Endothelial cell (in vitro differentiated cells): ENCODE measurements around the gene ARCN1. TPM values are rescaled to one million over a fixed set of nuclear protein-coding genes. Genes with fewer than 3 reads are reported as not detected.

Source experiments
- DNase-seq: peaks from one replicate; pipeline ENCODE4 v3.0.0; 2021; ENCODE audit warnings: low spot score
- H3K27ac Mint-ChIP-seq: one replicate; pipeline ENCODE4 v1.8.0; 2021; ENCODE audit warnings: mixed read lengths, inconsistent platforms; ENCODE audit not compliant: unreplicated experiment
- H3K27me3 Mint-ChIP-seq: one replicate; pipeline ENCODE4 v1.8.0; 2021; ENCODE audit warnings: mild to moderate bottlenecking, moderate library complexity, mixed read lengths, inconsistent platforms; ENCODE audit not compliant: unreplicated experiment
- H3K36me3 Mint-ChIP-seq: one replicate; pipeline ENCODE4 v1.8.0; 2021; ENCODE audit warnings: mild to moderate bottlenecking, low read depth, mixed read lengths, inconsistent platforms; ENCODE audit not compliant: unreplicated experiment
- H3K4me1 Mint-ChIP-seq: one replicate; pipeline ENCODE4 v1.8.0; 2021; ENCODE audit warnings: mild to moderate bottlenecking, mixed read lengths, inconsistent platforms; ENCODE audit not compliant: unreplicated experiment
- H3K4me3 Mint-ChIP-seq: one replicate; pipeline ENCODE4 v1.8.0; 2021; ENCODE audit warnings: mild to moderate bottlenecking, mixed read lengths, inconsistent platforms; ENCODE audit not compliant: unreplicated experiment
- H3K9me3 Mint-ChIP-seq: one replicate; pipeline ENCODE4 v1.8.0; 2021; ENCODE audit warnings: mixed read lengths, inconsistent platforms; ENCODE audit not compliant: unreplicated experiment
- CTCF ChIP-seq: fragments of 200-600 bp; sonication (generic); IDR thresholded peaks from one replicate; pipeline ENCODE4 v1.5.0; 2021; ENCODE audit warnings: antibody characterized with exemption; ENCODE audit not compliant: unreplicated experiment
- total RNA-seq: library from RNA; stranded (reverse); fragmentation: NEBNext Ultra II Directional; extraction: Animal tissue kit (Norgen Biotek cat#: 25700); gene quantifications from one replicate; pipeline ENCODE4 v1.2.1, GENCODE V29; 2021; ENCODE audit not compliant: unreplicated experiment

Gene ARCN1
- total RNA-seq, 1 donor from 2014 or later = 145 TPM

DNA sequence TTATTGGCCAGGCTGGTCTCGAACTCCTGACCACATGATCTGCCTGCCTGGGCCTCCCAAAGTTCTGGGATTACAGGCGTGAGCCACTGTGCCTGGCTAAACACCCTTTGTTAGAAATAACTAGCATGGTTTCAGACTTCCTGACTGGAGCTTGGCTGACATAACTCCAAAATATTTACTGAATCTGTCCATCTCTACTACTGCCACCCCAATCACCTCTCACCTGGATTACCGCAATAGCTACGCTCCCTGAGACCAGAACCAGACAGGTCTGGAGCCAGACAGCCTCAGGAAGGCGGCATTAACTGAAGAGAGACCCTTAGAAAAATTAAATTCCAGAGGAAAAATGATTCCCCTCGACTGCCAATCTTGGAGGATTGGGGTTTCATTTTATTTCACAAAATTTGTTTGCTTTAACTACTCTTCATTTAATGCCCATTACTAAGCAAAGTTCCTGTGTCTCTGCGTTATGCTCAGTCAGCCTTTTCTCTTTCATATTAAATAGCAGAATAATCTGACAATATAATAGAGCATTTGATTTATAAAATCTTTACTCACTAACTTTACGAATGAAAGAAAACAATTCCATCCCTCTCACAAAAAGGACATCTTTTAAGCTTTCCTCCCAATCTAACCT lies 28.1 kb upstream of the ARCN1 start:
- Mint-ChIP-seq H3K4me3 (peak overlapping the region; percentile 39), H3K27ac (no peak overlapping the region), H3K9me3 (no peaks in the 10 kb centered on the region)

GRCh38 chr11:118544647-118545010 lies 27.6 kb upstream of the ARCN1 start:
- peaks cover 3% of the 10 kb centered on the region for H3K36me3 Mint-ChIP-seq
- DNase-seq = no peak
- TF ChIP-seq CTCF = no peak

More for the DNA sequence above, 28.1 kb upstream of the ARCN1 start:
- peaks cover 3% of the 10 kb centered on the region for H3K36me3 Mint-ChIP-seq
- no peaks in the 10 kb centered on the region for H3K4me1 Mint-ChIP-seq
- no peak for DNase-seq
- TF ChIP-seq CTCF = no peak
- H3K27me3 Mint-ChIP-seq = peaks cover 2% of the 10 kb centered on the region

DNA sequence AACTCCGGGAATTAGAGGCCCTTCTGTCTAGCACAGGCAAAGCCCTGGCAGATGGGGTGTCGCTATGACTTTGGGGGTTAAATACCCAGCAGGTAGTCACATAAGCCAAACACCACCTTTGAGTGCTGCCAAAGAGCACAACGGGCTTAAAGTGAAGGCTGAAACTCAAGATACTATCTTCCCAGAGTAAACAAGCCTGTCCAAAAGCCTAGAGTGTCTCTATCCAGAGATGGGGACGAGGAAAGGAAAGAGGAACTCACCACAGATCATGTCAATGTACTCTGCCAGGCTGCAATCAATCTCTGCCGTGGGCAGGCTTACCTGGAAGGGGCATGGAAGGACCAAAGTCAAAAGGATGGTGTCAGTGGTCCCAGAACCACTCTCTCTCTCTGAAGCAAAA lies 26.7 kb upstream of the ARCN1 start:
- no peak overlapping the region for H3K27ac Mint-ChIP-seq
- TF ChIP-seq CTCF = no peak
- H3K9me3 Mint-ChIP-seq = no peaks in the 10 kb centered on the region
- H3K4me3 Mint-ChIP-seq = no peak overlapping the region
- no peaks in the 10 kb centered on the region for H3K4me1 Mint-ChIP-seq
- peaks cover 2% of the 10 kb centered on the region for H3K27me3 Mint-ChIP-seq
- peaks cover 3% of the 10 kb centered on the region for H3K36me3 Mint-ChIP-seq
- DNase-seq = no peak

More at GRCh38 chr11:118544647-118545010, 27.6 kb upstream of the ARCN1 start:
- Mint-ChIP-seq H3K9me3 (no peaks in the 10 kb centered on the region), H3K4me3 (peak overlapping the region; percentile 39), H3K27ac (no peak overlapping the region), H3K27me3 (peaks cover 2% of the 10 kb centered on the region), H3K4me1 (no peaks in the 10 kb centered on the region)

DNA sequence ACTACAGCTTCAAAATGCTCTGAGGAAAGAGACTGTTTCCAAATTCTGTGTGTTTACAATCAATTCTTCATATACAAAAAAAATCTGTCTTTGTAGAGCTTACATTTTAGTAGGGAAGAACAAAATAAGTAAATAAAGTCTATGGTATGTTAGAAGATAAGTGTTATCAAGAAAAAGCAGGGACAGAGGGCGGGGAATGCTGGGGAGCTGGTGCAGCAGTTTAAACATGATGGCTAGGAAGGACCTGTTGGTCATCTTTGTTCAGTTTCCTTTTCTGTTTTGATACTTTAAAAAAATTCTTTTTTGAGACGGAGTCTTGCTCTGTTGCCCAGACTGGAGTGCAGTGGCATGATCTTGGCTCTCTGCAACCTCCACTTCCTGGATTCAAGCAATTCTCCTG lies 25.1 kb upstream of the ARCN1 start:
- no peak overlapping the region for H3K27ac Mint-ChIP-seq
- no peaks in the 10 kb centered on the region for H3K9me3 Mint-ChIP-seq
- no peaks in the 10 kb centered on the region for H3K4me1 Mint-ChIP-seq

More for the DNA sequence above, 25.1 kb upstream of the ARCN1 start:
- no peak for TF ChIP-seq CTCF
- Mint-ChIP-seq H3K4me3 (no peak overlapping the region), H3K27me3 (peaks cover 2% of the 10 kb centered on the region), H3K36me3 (peaks cover 8% of the 10 kb centered on the region)
- DNase-seq = no peak
